ACC112 (cell line): ENCODE results near the gene PLAGL2.
"Not testable (repeated sequence)": the region's sequence is repeated elsewhere in the genome, so short reads cannot be mapped to it uniquely, and the experiment has no call there.

ENCODE experiments used
- H2AFZ ChIP-seq: fragments of 200-600 bp; sonication (generic); one replicate; pipeline ENCODE4 v1.6.0; 2017; ENCODE audit warnings: antibody characterized with exemption, low read length; ENCODE audit not compliant: unreplicated experiment
- H3K27ac ChIP-seq: fragments of 200-600 bp; sonication (generic); 2 replicates; pipeline ENCODE4 v1.5.1; 2014; ENCODE audit warnings: low read depth, mild to moderate bottlenecking, antibody characterized with exemption, low read length, moderate library complexity
- H3K27me3 ChIP-seq: fragments of 200-600 bp; sonication (generic); 2 replicates; pipeline ENCODE4 v1.6.1; 2014; ENCODE audit warnings: mild to moderate bottlenecking, antibody characterized with exemption, low read length, moderate library complexity, mixed read lengths; ENCODE audit not compliant: insufficient read depth
- H3K36me3 ChIP-seq: fragments of 200-600 bp; sonication (generic); 2 replicates; pipeline ENCODE4 v1.6.1; 2016; ENCODE audit warnings: mild to moderate bottlenecking, antibody characterized with exemption, low read length, moderate library complexity, mixed read lengths; ENCODE audit not compliant: insufficient read depth
- H3K4me1 ChIP-seq: fragments of 200-600 bp; sonication (generic); one replicate; pipeline ENCODE4 v1.6.1; 2016; ENCODE audit warnings: low read length, mixed read lengths; ENCODE audit not compliant: insufficient read depth, unreplicated experiment, control insufficient read depth
- H3K4me3 ChIP-seq: fragments of 200-600 bp; sonication (generic); 2 replicates; pipeline ENCODE4 v1.5.1; 2014; ENCODE audit warnings: mild to moderate bottlenecking, low read depth, low read length
- H3K79me2 ChIP-seq: fragments of 200-600 bp; sonication (generic); one replicate; pipeline ENCODE4 v1.6.0; 2016; ENCODE audit warnings: low read length; ENCODE audit not compliant: control insufficient read depth, unreplicated experiment, insufficient read depth

The PLAGL2 gene

DNA sequence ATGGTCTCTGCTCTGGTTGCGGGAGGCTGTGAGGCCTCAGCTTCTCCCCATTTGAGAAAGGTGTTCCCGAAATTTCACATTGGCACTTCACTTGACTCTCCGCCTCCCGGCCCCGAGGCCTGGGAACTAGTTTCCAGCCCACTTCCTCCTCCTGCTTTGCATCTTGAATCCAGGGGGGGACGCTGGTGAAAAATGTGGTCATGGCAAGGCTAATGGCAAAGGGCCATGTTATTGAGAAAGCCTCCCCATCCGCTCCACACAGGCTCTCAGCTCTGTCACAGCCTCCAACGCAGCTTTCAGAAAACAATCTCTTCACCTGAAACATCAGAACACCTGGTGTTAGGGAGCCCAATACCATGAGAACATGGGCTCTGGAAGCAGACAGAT is 5.6 kb downstream of the PLAGL2 start:
- Histone ChIP-seq H3K4me3 (no peak overlapping the region), H2AFZ (no peak overlapping the region), H3K4me1 (peaks cover 46% of the 10 kb centered on the region), H3K36me3 (peaks cover 16% of the 10 kb centered on the region; the same call in 1 of the 2 replicates), H3K27me3 (no peaks in the 10 kb centered on the region), H3K79me2 (peaks cover 64% of the 10 kb centered on the region), H3K27ac (peak overlapping the region; percentile 35; the same call in 1 of the 2 replicates)

DNA sequence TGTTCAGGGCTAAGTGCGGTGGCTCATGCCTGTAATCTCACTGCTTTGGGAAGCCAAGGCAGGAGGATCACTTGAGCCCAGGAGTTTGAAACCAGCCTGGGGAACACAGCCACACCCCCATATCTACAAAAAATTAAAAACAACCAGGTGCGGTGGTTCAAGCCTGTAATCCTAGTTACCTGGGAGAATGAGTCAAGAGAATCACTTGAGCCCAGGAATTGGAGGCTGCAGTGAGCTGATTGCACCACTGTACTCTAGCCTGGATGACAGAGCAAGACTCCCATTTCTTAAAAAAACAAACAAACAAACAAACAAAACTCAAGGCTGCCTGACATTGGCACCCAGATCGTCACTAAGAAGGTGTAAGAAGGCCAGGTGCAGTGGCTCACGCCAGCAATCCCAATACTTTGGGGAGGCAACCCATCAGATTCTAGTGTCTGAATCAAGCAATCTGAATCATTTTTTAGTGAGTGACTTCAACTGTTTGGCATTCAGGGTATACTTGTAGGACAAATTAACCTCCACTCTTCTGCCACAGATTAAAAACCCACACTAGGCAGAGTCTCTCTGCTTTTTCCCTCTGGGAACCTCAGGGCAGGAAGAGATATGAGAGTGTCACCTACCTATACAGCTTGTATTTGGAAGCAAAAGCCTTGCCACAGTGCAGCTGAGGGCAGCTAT is 6.1 kb downstream of the PLAGL2 start:
- H2AFZ ChIP-seq = no peak overlapping the region
- peaks cover 16% of the 10 kb centered on the region; the same call in 1 of the 2 replicates for H3K36me3 ChIP-seq
- peak overlapping the region; percentile 35; the same call in 1 of the 2 replicates for H3K27ac ChIP-seq
- peaks cover 59% of the 10 kb centered on the region for H3K79me2 ChIP-seq
- H3K4me3 ChIP-seq = no peak overlapping the region
- no peaks in the 10 kb centered on the region for H3K27me3 ChIP-seq
- H3K4me1 ChIP-seq = peaks cover 43% of the 10 kb centered on the region

DNA sequence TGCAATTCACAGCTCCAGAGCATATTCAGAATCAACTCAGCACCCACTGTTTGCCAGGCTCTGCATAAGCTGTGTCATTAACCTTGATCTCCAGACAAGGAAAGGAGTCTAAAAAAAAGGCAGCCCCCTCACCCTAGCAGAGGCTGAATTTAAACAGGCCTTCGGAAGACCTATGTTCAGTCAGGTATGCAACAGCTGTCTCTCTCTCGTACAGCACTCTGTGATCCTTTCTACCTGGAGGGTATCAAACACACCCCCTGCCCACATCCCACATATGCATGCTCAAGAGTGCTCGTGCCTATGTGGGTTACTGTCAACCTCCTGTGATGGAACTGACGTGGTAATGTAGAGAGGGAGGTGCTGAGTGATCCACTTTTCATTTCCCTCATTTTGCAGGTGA is 8.5 kb downstream of the PLAGL2 start:
- Histone ChIP-seq H3K27me3 (no peaks in the 10 kb centered on the region), H3K79me2 (peaks cover 35% of the 10 kb centered on the region), H3K36me3 (peaks cover 16% of the 10 kb centered on the region; the same call in 1 of the 2 replicates), H3K27ac (no peak overlapping the region), H3K4me3 (no peak overlapping the region), H2AFZ (no peak overlapping the region), H3K4me1 (peaks cover 21% of the 10 kb centered on the region)

DNA sequence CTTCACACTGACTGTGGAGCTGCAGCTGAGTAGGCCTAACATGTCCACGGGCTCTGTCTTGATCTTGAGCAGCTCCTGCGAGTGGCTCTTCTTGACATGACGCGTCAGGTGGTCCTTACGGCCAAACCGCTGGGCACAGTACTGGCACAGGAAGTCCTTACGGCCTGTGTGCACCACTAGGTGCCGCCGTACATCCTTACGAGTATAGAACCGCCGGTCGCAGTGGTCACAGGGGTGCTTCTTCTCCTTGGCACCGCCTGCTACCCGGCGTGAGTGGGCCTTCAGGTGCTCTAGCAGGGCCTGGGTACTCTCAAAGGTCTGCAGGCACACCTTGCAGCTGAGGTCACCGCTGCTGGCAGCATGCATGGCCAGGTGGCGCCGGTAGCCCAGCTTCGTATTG is 10.4 kb downstream of the PLAGL2 start:
- Histone ChIP-seq H3K79me2 (peaks cover 17% of the 10 kb centered on the region), H3K4me1 (peaks cover 10% of the 10 kb centered on the region), H3K36me3 (peaks cover 16% of the 10 kb centered on the region; the same call in 1 of the 2 replicates)
- H3K27ac ChIP-seq, H2AFZ ChIP-seq, H3K27me3 ChIP-seq, H3K4me3 ChIP-seq: not testable (repeated sequence)

DNA sequence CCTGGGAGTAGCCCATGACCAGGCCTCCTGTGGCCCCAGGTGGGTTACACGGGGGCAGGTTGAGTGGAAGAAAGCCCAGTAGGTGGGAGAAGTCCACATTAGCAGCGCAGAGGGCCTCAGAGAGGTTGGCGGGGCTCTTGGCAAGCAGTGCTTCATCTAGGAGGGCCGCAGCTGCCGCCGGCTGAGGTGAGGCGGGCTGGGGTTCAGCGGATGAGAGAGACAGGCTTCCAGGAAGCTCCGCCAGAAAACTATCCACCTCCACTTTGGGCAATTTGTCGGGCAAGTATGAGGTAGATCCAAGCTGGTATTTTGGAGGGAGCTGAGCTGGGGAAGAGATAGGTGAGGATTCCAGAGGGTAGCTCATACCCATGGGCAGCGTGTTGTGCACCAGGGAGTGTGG is 10.9 kb downstream of the PLAGL2 start:
- H3K4me3 ChIP-seq, H3K4me1 ChIP-seq, H3K27ac ChIP-seq, H2AFZ ChIP-seq, H3K27me3 ChIP-seq: not testable (repeated sequence)
- Histone ChIP-seq H3K79me2 (peaks cover 14% of the 10 kb centered on the region), H3K36me3 (peaks cover 15% of the 10 kb centered on the region; the same call in 1 of the 2 replicates)

DNA sequence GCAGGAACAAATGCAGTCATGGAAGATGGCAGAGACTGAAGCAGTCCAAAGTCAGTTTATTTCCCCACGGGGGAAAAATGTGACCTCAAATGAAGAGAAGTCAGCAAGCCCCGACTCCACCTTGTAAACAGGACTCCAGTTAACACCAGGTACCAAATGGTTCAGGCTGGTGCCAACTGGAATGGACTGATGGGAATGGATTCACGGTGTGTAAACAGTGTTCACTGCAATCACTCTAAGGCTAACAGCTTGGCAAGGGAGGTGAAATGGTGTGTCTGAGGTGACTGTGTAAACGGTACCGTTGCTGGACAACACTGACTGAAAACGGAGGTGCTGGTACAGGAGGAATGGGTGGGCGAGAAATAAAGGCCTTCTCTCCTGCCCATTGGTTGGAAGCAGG is 12.0 kb downstream of the PLAGL2 start:
- peaks cover 6% of the 10 kb centered on the region; the same call in 1 of the 2 replicates for H3K36me3 ChIP-seq
- H3K4me1 ChIP-seq = no peaks in the 10 kb centered on the region
- no peak overlapping the region for H3K27ac ChIP-seq
- peaks cover 5% of the 10 kb centered on the region for H3K79me2 ChIP-seq
- H2AFZ ChIP-seq = no peak overlapping the region
- H3K27me3 ChIP-seq = no peaks in the 10 kb centered on the region
- no peak overlapping the region for H3K4me3 ChIP-seq

DNA sequence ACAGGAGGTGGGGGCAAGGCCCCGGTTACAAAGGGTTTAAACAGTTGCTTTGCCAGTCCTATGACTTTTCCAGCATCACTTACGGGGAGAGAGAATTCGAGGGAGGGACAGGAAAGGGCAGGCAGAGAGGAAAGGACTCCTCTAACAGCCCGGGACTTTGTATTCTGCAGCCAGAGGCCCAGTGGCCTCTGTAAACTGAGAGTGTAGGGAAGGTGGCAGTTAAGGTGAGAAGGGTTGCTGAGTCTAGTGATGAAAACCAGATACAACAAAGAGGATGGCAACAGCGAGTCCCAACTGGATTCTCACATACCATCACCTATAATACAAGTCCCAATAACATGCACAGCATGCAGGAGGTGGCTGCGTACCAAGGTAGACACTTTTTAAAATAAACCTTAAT is 13.5 kb downstream of the PLAGL2 start:
- 0 out of 2 replicates have a peak, but pooled peaks cover 3% of the 10 kb centered on the region for H3K36me3 ChIP-seq
- H3K27ac ChIP-seq = no peak overlapping the region
- H3K4me1 ChIP-seq = peaks cover 7% of the 10 kb centered on the region
- no peak overlapping the region for H3K4me3 ChIP-seq
- no peaks in the 10 kb centered on the region for H3K27me3 ChIP-seq
- H2AFZ ChIP-seq = no peak overlapping the region
- H3K79me2 ChIP-seq = no peaks in the 10 kb centered on the region

DNA sequence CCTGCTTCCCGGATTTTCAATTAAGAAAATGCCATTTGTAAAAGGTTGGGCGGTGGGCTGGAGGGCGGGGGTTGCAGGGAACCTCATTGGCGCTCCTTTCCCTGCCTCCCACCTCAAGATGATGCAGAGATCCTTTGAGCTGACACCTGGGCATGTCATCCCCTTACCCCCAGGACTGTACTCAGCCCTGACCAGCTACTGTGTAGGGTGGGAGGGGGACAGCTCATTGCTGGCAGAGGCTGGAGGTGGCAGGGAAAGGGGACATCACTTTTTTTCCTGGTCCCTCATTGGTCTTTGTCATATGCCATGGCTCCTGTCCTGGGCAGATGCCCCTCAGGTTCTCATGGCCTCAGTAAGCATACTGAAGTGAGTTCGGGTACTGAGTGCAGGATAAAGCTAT is 14.2 kb downstream of the PLAGL2 start:
- not testable (repeated sequence) for H2AFZ ChIP-seq, H3K36me3 ChIP-seq, H3K4me1 ChIP-seq, H3K27ac ChIP-seq, H3K4me3 ChIP-seq, H3K79me2 ChIP-seq, H3K27me3 ChIP-seq

DNA sequence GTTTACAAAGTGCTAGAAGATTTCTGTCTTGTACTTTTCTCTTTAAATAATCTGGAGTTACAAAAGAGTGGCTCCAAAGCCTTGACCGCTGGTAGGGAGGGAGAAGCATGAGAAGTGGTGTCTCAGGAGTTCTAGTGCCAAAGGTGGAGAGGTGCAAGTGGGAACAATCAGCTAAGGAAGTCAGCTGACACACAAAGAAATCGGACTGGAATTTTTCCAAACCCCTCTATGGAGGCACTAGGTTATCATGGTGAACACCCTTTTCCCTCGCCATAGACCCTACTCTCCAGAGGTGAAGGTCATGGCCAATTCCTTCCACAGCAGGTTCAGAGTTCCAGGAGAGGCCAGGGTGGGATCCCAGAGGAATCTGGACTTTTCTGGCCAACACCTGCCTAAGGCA is 14.8 kb downstream of the PLAGL2 start:
- peaks cover 8% of the 10 kb centered on the region for H3K4me1 ChIP-seq
- no peaks in the 10 kb centered on the region for H3K36me3 ChIP-seq
- H3K27ac ChIP-seq = no peak overlapping the region

DNA sequence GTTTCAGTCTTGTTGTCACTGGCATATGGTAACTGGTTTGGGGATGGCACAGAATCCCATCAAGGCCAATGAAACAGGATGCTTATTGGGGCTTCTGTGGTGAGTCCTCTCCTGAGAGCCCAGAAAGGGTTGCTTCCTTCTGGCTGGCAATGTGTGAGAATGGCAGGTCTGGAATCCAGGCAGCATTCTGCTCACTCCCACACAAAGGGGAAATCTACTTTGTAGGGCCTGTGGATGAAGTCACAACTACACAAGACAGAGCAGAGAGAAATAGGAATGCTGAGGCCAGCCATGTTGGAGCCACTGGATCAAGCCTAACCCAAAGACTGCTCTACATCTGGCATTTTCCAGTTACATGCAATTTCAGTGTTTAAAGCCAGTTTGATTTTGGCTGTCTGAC is 15.7 kb downstream of the PLAGL2 start:
- Histone ChIP-seq H3K4me3 (no peak overlapping the region), H3K36me3 (no peaks in the 10 kb centered on the region), H3K27me3 (no peaks in the 10 kb centered on the region), H3K27ac (no peak overlapping the region), H3K79me2 (no peaks in the 10 kb centered on the region), H2AFZ (no peak overlapping the region), H3K4me1 (peaks cover 8% of the 10 kb centered on the region)

More for the DNA sequence above, 14.8 kb downstream of the PLAGL2 start:
- Histone ChIP-seq H2AFZ (no peak overlapping the region), H3K4me3 (no peak overlapping the region), H3K27me3 (no peaks in the 10 kb centered on the region), H3K79me2 (no peaks in the 10 kb centered on the region)

DNA sequence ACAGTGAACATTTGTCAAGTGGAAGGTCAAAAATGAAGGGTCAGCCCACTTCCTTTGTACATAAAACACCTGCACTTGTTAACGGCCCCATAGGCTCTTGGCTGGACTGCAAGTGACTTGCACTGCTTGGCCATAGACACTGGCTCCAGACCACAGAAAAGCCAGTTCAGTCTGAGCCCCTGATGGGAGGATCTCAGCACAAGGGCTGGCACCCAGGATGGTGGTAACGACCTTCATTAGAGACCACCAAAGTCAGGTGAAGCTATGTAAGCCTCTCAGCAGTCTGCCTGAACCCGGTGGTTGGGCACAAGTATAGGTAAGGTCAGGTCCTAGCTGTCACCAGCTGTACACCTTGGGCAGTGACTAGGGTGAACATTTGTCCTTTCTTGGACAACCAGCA is 16.1 kb downstream of the PLAGL2 start:
- Histone ChIP-seq H3K4me1 (peaks cover 8% of the 10 kb centered on the region), H3K27me3 (no peaks in the 10 kb centered on the region), H3K79me2 (no peaks in the 10 kb centered on the region), H2AFZ (no peak overlapping the region), H3K27ac (no peak overlapping the region), H3K4me3 (no peak overlapping the region), H3K36me3 (no peaks in the 10 kb centered on the region)
